HepG2 (cell line): Measurements from ENCODE around the gene RNF123. TPM values are rescaled to one million over a fixed set of nuclear protein-coding genes. Genes with fewer than 3 reads are reported as not detected.
A peak's percentile ranks its signal among the peaks of the same experiment; 100 is the strongest.

Experiments
- AGO2 ChIP-seq: fragments of 200-400 bp; formaldehyde crosslinking; optimal IDR thresholded peaks from 2 replicates; pipeline ENCODE3; 2017; ENCODE audit warnings: mild to moderate bottlenecking, low read depth, low read length, moderate library complexity
- HHEX ChIP-seq: IDR thresholded peaks from 2 replicates; pipeline ENCODE4 v1.6.1; 2016; ENCODE audit warnings: control low read depth
- HOXA5 ChIP-seq: sonication (generic); formaldehyde crosslinking; IDR thresholded peaks from 2 replicates; pipeline ENCODE4 v1.4.0; 2020; ENCODE audit warnings: missing genetic modification reagents
- KMT2A ChIP-seq: sonication (generic); formaldehyde crosslinking; IDR thresholded peaks from 2 replicates; pipeline ENCODE4 v1.4.0; 2020; ENCODE audit warnings: missing genetic modification reagents
- NFIB ChIP-seq: sonication (generic); formaldehyde crosslinking; IDR thresholded peaks from 2 replicates; pipeline ENCODE4 v1.9.0; 2021; ENCODE audit warnings: missing genetic modification reagents, mild to moderate bottlenecking, borderline replicate concordance
- NFRKB ChIP-seq: fragments of 450-650 bp; IDR thresholded peaks from 2 replicates; pipeline ENCODE4 v1.6.1; 2017
- POLR2A ChIP-seq, 2 experiments: IDR thresholded peaks; 2 replicates each; pipeline ENCODE4 v1.6.1; 2011; ENCODE audit warnings: low read depth in 2 of 2, low read length in 2 of 2, mild to moderate bottlenecking in 1 of 2, moderate library complexity in 1 of 2; ENCODE audit not compliant: insufficient read depth in 1 of 2
- RNF2 ChIP-seq: fragments of 450-650 bp; conservative IDR thresholded peaks from 2 replicates; pipeline ENCODE4 v1.6.1; 2016; ENCODE audit warnings: low read depth
- SALL2 ChIP-seq: sonication (generic); formaldehyde crosslinking; IDR thresholded peaks from 2 replicates; pipeline ENCODE4 v1.8.1; 2023; ENCODE audit warnings: mild to moderate bottlenecking, missing genetic modification reagents, inconsistent platforms
- SP1 ChIP-seq, 2 experiments: fragments of 450-650 bp in 1 of 2; sonication (generic) in 1 of 2; formaldehyde crosslinking in 1 of 2; IDR thresholded peaks; 2 replicates each; pipeline versions ENCODE4 v1.4.0 to v1.6.1; 2016 to 2020; ENCODE audit warnings: missing genetic modification reagents in 1 of 2
- ZNF292 ChIP-seq: sonication (generic); formaldehyde crosslinking; IDR thresholded peaks from 2 replicates; pipeline ENCODE4 v1.8.1; 2022; ENCODE audit warnings: mild to moderate bottlenecking, low read depth, missing genetic modification reagents, borderline replicate concordance
- ZNF468 ChIP-seq: sonication (generic); formaldehyde crosslinking; IDR thresholded peaks from 2 replicates; pipeline ENCODE4 v1.8.0; 2022; ENCODE audit warnings: mild to moderate bottlenecking, moderate library complexity, missing genetic modification reagents
- ZNF546 ChIP-seq: sonication (generic); formaldehyde crosslinking; conservative IDR thresholded peaks from 2 replicates; pipeline ENCODE4 v1.8.1; 2023; ENCODE audit warnings: mild to moderate bottlenecking, missing genetic modification reagents
- ZNF878 ChIP-seq: sonication (generic); formaldehyde crosslinking; IDR thresholded peaks from 2 replicates; pipeline ENCODE4 v1.8.1; 2023; ENCODE audit warnings: mild to moderate bottlenecking, missing genetic modification reagents, moderate library complexity
- polyA plus RNA-seq, 8 experiments: library from polyadenylated mRNA; depleted of rRNA in 3 of 8; stranded (reverse) in 7 of 8; unstranded in 1 of 8; fragments of >200 nt; fragmentation: Illumina TruSeq in 4 of 8; extraction: Trizol in 4 of 8; gene quantifications; 2 replicates each; pipeline versions ENCODE4 v1.2.1 to v1.2.3, GENCODE V29; 2011 to 2016; ENCODE audit warnings: low read depth in 4 of 8, missing spikeins in 1 of 8, mixed read lengths in 1 of 8; ENCODE audit not compliant: insufficient read depth in 1 of 8
- total RNA-seq, 5 experiments: library from RNA; depleted of rRNA; stranded (reverse); fragments of >200 nt; fragmentation: Illumina TruSeq; extraction: Trizol; gene quantifications; 2 replicates each; pipeline ENCODE4 v1.2.3, GENCODE V29; 2016; ENCODE audit warnings: low read depth in 1 of 5
- TF ChIP-seq, protein P1 (sequence below): sonication (generic); formaldehyde crosslinking; IDR thresholded peaks from 2 replicates; pipeline ENCODE4 v1.5.1; 2020; ENCODE audit warnings: mild to moderate bottlenecking, missing genetic modification reagents, moderate library complexity
- TF ChIP-seq, protein P2 (sequence below): sonication (generic); formaldehyde crosslinking; IDR thresholded peaks from 2 replicates; pipeline ENCODE4 v1.8.0; 2022; ENCODE audit warnings: mild to moderate bottlenecking, missing genetic modification reagents, moderate library complexity
- TF ChIP-seq, protein P3 (sequence below): IDR thresholded peaks from 2 replicates; pipeline ENCODE4 v1.4.0; 2020; ENCODE audit warnings: mild to moderate bottlenecking, missing genetic modification reagents
- TF ChIP-seq, protein P4 (sequence below): IDR thresholded peaks from 2 replicates; pipeline ENCODE4 v1.6.1; 2018; ENCODE audit warnings: missing genetic modification reagents, mild to moderate bottlenecking, missing compliant biosample characterization
- TF ChIP-seq, protein P5 (sequence below): sonication (generic); formaldehyde crosslinking; IDR thresholded peaks from 2 replicates; pipeline ENCODE4 v1.4.0; 2020; ENCODE audit warnings: missing genetic modification reagents, low read depth, mild to moderate bottlenecking, borderline replicate concordance

Gene RNF123
- total and polyA plus RNA-seq, 2 of the 13 experiments (the other 11 are each of a cell fraction or from before 2014, with no cell fraction given) = 29.9 to 82.2 TPM

DNA sequence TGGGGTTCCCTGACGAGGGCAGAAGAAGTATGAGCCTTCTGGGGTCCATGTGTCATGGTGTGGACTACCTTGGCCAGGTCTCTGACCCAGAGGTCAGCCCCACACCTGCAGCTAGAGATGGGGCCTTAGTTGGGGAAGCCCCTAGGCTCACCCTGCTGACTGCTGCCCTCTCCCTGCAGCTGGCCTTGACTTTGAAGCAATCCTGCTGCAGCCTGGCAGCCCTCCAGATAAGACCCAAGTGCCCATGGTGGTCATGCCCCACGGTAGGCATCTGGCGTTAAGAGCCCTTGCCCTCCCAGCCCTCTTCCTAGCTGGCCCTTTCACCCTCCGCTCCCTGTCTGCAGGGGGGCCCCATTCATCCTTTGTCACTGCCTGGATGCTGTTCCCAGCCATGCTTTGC lies 7.8 kb upstream of the RNF123 start (continued):
- TF ChIP-seq KMT2A (CRISPR knock-in tag) = no peak
- peak; percentile 78 for TF ChIP-seq AGO2
- no peak for TF ChIP-seq NFIB
- TF ChIP-seq ZNF468 (CRISPR knock-in tag) = no peak
- TF ChIP-seq ZNF546 = no peak
- TF ChIP-seq RNF2 = no peak
- TF ChIP-seq ZNF878 (CRISPR knock-in tag) = no peak
- TF ChIP-seq HOXA5 (CRISPR knock-in tag) = no peak
- TF ChIP-seq NFRKB = no peak
- TF ChIP-seq, protein P1, sequence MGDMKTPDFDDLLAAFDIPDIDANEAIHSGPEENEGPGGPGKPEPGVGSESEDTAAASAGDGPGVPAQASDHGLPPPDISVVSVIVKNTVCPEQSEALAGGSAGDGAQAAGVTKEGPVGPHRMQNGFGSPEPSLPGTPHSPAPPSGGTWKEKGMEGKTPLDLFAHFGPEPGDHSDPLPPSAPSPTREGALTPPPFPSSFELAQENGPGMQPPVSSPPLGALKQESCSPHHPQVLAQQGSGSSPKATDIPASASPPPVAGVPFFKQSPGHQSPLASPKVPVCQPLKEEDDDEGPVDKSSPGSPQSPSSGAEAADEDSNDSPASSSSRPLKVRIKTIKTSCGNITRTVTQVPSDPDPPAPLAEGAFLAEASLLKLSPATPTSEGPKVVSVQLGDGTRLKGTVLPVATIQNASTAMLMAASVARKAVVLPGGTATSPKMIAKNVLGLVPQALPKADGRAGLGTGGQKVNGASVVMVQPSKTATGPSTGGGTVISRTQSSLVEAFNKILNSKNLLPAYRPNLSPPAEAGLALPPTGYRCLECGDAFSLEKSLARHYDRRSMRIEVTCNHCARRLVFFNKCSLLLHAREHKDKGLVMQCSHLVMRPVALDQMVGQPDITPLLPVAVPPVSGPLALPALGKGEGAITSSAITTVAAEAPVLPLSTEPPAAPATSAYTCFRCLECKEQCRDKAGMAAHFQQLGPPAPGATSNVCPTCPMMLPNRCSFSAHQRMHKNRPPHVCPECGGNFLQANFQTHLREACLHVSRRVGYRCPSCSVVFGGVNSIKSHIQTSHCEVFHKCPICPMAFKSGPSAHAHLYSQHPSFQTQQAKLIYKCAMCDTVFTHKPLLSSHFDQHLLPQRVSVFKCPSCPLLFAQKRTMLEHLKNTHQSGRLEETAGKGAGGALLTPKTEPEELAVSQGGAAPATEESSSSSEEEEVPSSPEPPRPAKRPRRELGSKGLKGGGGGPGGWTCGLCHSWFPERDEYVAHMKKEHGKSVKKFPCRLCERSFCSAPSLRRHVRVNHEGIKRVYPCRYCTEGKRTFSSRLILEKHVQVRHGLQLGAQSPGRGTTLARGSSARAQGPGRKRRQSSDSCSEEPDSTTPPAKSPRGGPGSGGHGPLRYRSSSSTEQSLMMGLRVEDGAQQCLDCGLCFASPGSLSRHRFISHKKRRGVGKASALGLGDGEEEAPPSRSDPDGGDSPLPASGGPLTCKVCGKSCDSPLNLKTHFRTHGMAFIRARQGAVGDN (CRISPR knock-in tag) = 0 out of 2 replicates have a peak, but pooled peaks have one; percentile 4
- TF ChIP-seq HHEX = no peak
- TF ChIP-seq, protein P2, sequence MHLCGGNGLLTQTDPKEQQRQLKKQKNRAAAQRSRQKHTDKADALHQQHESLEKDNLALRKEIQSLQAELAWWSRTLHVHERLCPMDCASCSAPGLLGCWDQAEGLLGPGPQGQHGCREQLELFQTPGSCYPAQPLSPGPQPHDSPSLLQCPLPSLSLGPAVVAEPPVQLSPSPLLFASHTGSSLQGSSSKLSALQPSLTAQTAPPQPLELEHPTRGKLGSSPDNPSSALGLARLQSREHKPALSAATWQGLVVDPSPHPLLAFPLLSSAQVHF (CRISPR knock-in tag) = no peak
- no peak for TF ChIP-seq SALL2 (CRISPR knock-in tag)
- TF ChIP-seq, protein P3, sequence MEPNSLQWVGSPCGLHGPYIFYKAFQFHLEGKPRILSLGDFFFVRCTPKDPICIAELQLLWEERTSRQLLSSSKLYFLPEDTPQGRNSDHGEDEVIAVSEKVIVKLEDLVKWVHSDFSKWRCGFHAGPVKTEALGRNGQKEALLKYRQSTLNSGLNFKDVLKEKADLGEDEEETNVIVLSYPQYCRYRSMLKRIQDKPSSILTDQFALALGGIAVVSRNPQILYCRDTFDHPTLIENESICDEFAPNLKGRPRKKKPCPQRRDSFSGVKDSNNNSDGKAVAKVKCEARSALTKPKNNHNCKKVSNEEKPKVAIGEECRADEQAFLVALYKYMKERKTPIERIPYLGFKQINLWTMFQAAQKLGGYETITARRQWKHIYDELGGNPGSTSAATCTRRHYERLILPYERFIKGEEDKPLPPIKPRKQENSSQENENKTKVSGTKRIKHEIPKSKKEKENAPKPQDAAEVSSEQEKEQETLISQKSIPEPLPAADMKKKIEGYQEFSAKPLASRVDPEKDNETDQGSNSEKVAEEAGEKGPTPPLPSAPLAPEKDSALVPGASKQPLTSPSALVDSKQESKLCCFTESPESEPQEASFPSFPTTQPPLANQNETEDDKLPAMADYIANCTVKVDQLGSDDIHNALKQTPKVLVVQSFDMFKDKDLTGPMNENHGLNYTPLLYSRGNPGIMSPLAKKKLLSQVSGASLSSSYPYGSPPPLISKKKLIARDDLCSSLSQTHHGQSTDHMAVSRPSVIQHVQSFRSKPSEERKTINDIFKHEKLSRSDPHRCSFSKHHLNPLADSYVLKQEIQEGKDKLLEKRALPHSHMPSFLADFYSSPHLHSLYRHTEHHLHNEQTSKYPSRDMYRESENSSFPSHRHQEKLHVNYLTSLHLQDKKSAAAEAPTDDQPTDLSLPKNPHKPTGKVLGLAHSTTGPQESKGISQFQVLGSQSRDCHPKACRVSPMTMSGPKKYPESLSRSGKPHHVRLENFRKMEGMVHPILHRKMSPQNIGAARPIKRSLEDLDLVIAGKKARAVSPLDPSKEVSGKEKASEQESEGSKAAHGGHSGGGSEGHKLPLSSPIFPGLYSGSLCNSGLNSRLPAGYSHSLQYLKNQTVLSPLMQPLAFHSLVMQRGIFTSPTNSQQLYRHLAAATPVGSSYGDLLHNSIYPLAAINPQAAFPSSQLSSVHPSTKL (CRISPR knock-in tag) = no peak
- TF ChIP-seq, protein P4, sequence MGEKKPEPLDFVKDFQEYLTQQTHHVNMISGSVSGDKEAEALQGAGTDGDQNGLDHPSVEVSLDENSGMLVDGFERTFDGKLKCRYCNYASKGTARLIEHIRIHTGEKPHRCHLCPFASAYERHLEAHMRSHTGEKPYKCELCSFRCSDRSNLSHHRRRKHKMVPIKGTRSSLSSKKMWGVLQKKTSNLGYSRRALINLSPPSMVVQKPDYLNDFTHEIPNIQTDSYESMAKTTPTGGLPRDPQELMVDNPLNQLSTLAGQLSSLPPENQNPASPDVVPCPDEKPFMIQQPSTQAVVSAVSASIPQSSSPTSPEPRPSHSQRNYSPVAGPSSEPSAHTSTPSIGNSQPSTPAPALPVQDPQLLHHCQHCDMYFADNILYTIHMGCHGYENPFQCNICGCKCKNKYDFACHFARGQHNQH = no peak
- TF ChIP-seq ZNF292 = no peak
- 0 out of 4 replicates have a peak, but pooled peaks of 1 of the 2 experiments have one; percentile 10 for TF ChIP-seq POLR2A (IDR thresholded peaks at IDR 0.05; ENCODE audit: insufficient read depth in 1 of 2, low read depth in 2 of 2, low read length in 2 of 2)
- no peak for TF ChIP-seq SP1 (IDR thresholded peaks at IDR 0.05)
- no peak for TF ChIP-seq SP1 (CRISPR knock-in tag; IDR thresholded peaks at IDR 0.05)
- TF ChIP-seq, protein P5, sequence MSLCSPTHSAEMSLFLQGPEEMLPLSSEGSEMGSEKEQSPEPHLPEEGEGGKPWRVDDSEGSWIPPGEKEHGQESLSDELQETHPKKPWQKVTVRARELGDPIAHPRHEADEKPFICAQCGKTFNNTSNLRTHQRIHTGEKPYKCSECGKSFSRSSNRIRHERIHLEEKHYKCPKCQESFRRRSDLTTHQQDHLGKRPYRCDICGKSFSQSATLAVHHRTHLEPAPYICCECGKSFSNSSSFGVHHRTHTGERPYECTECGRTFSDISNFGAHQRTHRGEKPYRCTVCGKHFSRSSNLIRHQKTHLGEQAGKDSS = no peak
